Ovary (tissue), 9 donors: ENCODE data around the gene NPAS3. TPM values are rescaled to one million over a fixed set of nuclear protein-coding genes. Genes with fewer than 3 reads are reported as not detected.

Experiments
- DNase-seq, 5 donors: peaks; one replicate each; pipeline ENCODE4 v3.0.0-alpha.2; 2019 to 2020
- H3K27ac ChIP-seq, 2 donors: fragments of 200-600 bp; one replicate each; pipeline versions ENCODE4 v1.5.1 to v1.8.0; 2019 to 2022
- H3K27me3 ChIP-seq: fragments of 200-600 bp; one replicate; pipeline ENCODE4 v1.8.0; 2022
- H3K36me3 ChIP-seq: fragments of 200-600 bp; sonication (generic); one replicate; pipeline ENCODE4 v1.5.1; 2019
- H3K4me1 ChIP-seq: one replicate; pipeline ENCODE4 v1.8.1; 2013; ENCODE audit warnings: mild to moderate bottlenecking, moderate library complexity; ENCODE audit not compliant: insufficient read depth
- H3K4me3 ChIP-seq: fragments of 200-600 bp; sonication (generic); one replicate; pipeline ENCODE4 v1.5.1; 2017
- H3K9me3 ChIP-seq, 2 donors: fragments of 200-600 bp in 1 of 2; sonication (generic) in 1 of 2; one replicate each; pipeline versions ENCODE4 v1.5.1 to v1.8.1; 2013 to 2019; ENCODE audit warnings: mild to moderate bottlenecking in 1 of 2, moderate library complexity in 1 of 2
- EP300 ChIP-seq: sonication (generic); formaldehyde crosslinking; IDR thresholded peaks from one replicate; pipeline ENCODE4 v1.6.1; 2017; ENCODE audit warnings: antibody characterized with exemption
- POLR2A ChIP-seq: fragments of 450-650 bp; IDR thresholded peaks from one replicate; pipeline ENCODE4 v1.6.1; 2017; ENCODE audit warnings: antibody characterized with exemption, mild to moderate bottlenecking, moderate library complexity
- WGBS, 3 donors: extraction: QIAGEN DNeasy Blood & Tissue Kit in 1 of 3; methylation state at CpG; one replicate each; pipeline versions ENCODE4 v1.1.5 to v1.1.7; 2013 to 2017; 5-methylcytosine and 5-hydroxymethylcytosine counted together
- intact Hi-C, 4 donors: fragments of 100-400 bp; cut with DNase I; formaldehyde crosslinking; loops; one replicate each; pipeline versions ENCODE4 v1.11.0 to v1.15.1; 2022 to 2023
- polyA plus RNA-seq, 2 donors: library from polyadenylated mRNA; stranded (reverse); fragments of 200-250 nt in 1 of 2; fragments of 350-450 nt in 1 of 2; fragmentation: Illumina TruSeq in 1 of 2; extraction: RNeasy Lipid Tissue Mini Kit (QIAGEN cat#74804) in 1 of 2; gene quantifications; one replicate each; pipeline ENCODE4 v1.2.3, GENCODE V29; 2013 to 2014
- total RNA-seq, 7 donors: library from RNA; depleted of rRNA in 2 of 7; stranded (reverse); fragments of >200 nt in 2 of 7; fragmentation: NEBNext Ultra II Directional in 3 of 7; extraction: Animal tissue kit (Norgen Biotek cat#: 25700) in 3 of 7; gene quantifications; one replicate each; pipeline versions ENCODE4 v1.1.0 to v1.2.4, GENCODE V29; 2016 to 2023
- TF ChIP-seq, protein P1 (sequence below), 3 donors: fragments of 450-650 bp in 2 of 3; fragments of 200-600 bp in 1 of 3; IDR thresholded peaks; one replicate each; pipeline versions ENCODE4 v1.5.1 to v1.8.0; 2016 to 2022; ENCODE audit warnings: antibody characterized with exemption in 3 of 3, mild to moderate bottlenecking in 1 of 3
- donor health status: DM: no; HTN: no; CAD: no; lungs with moderate emphysema.
- donor health status: DM: no; HTN: no; CAD: no.
- donor health status: Bipolar disorder and iron deficiency.
- donor health status: DM: yes; HTN: yes; CAD: no.
- donor health status: DM: no; HTN: no; CAD: no.
- donor health status: DM: yes; HTN: yes; CAD: no.

Gene NPAS3
- total and polyA plus RNA-seq, 9 donors: 1.9 to 15.4 (median 11.4) TPM

DNA sequence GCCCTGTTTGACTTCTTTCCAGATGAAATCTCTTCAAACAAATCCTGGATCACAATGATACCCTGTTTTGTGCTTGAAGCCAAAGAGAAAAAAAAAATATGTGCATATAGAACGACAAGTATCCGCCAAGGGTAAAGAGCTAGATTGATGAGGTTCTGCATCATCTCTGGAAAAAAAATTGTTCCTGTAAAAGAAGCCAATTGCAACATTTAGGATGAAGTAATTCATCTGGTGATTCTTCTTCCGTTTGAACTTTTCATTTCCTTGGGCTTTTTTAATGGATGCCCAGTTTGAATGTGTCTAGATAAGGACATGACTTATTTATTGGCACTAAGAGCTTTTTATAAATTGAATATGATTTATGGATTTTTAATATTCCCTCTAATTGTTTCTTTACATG is 38.1 kb upstream of the NPAS3 start:
- peaks cover 2% of the 10 kb centered on the region for H3K4me1 ChIP-seq
- no peak overlapping the region for H3K4me3 ChIP-seq
- H3K27me3 ChIP-seq: no peaks in the 10 kb centered on the region
- no peak overlapping the region for H3K27ac ChIP-seq
- H3K9me3 ChIP-seq: no peaks in the 10 kb centered on the region
- 63 to 76% (median 75%) methylated on average over 3 of the region's 3 CpGs for WGBS, 3 donors
- intact Hi-C loops: no loop called here
- no peak for DNase-seq
- H3K36me3 ChIP-seq: no peaks in the 10 kb centered on the region
- TF ChIP-seq POLR2A (no peak), EP300 (no peak)
- TF ChIP-seq, protein P1, sequence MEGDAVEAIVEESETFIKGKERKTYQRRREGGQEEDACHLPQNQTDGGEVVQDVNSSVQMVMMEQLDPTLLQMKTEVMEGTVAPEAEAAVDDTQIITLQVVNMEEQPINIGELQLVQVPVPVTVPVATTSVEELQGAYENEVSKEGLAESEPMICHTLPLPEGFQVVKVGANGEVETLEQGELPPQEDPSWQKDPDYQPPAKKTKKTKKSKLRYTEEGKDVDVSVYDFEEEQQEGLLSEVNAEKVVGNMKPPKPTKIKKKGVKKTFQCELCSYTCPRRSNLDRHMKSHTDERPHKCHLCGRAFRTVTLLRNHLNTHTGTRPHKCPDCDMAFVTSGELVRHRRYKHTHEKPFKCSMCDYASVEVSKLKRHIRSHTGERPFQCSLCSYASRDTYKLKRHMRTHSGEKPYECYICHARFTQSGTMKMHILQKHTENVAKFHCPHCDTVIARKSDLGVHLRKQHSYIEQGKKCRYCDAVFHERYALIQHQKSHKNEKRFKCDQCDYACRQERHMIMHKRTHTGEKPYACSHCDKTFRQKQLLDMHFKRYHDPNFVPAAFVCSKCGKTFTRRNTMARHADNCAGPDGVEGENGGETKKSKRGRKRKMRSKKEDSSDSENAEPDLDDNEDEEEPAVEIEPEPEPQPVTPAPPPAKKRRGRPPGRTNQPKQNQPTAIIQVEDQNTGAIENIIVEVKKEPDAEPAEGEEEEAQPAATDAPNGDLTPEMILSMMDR (IDR thresholded peaks at IDR 0.05): no peak

DNA sequence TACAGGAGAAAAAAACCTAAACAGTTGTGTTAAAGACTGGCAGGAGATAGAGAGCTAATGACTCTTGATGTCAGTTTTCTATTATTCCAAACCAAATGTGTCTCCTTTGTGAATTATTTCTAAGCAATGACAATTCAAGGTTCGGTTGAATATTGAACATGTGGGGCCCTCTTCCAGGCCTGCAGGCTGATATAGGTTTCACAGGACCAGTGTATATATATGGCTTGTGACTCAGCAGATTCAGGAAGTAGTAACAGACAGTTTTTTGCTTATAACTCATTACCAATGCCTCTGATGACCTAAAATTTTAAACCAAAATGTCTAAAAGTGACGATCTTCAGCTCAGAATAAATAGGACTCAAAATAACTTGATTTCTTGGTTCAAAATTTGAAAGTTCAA is 33.7 kb upstream of the NPAS3 start:
- Histone ChIP-seq H3K9me3 (no peaks in the 10 kb centered on the region), H3K4me1 (no peaks in the 10 kb centered on the region), H3K36me3 (no peaks in the 10 kb centered on the region), H3K27ac (no peak overlapping the region), H3K4me3 (no peak overlapping the region), H3K27me3 (no peaks in the 10 kb centered on the region)
- intact Hi-C loops: no loop called here
- 86 to 89% (median 89%) methylated on average over 2 of the region's 2 CpGs for WGBS, 3 donors
- TF ChIP-seq POLR2A (no peak), EP300 (no peak)
- TF ChIP-seq, protein P1 (IDR thresholded peaks at IDR 0.05): no peak
- DNase-seq: no peak

DNA sequence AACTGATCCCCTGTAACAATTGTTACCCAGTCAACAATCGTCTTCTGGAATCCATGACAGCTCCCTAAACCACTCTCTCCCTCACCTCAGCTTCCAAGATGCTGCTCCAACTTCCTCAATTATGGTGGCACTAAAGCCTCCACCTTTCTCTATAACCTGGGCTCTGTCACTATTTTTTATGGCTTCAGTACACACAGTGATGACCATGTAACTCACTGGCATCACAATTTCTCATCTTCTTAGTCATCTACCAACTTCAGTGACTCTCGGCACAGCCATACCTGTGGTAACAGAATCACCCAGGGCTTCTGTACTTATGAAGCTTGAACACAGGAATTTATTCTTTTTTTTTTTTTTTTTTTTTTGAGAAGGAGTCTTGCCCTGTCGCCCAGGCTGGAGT is 32.0 kb upstream of the NPAS3 start:
- 89 to 92% (median 90%) methylated on average over 3 of the region's 3 CpGs for WGBS, 3 donors
- no peak overlapping the region for H3K4me3 ChIP-seq
- no peaks in the 10 kb centered on the region for H3K4me1 ChIP-seq
- no peaks in the 10 kb centered on the region for H3K36me3 ChIP-seq
- no peak overlapping the region for H3K27ac ChIP-seq
- no peak for DNase-seq
- no peaks in the 10 kb centered on the region for H3K9me3 ChIP-seq
- TF ChIP-seq, protein P1 (IDR thresholded peaks at IDR 0.05): no peak
- TF ChIP-seq EP300: no peak
- TF ChIP-seq POLR2A: no peak
- no peaks in the 10 kb centered on the region for H3K27me3 ChIP-seq
- intact Hi-C loops: no loop called here

DNA sequence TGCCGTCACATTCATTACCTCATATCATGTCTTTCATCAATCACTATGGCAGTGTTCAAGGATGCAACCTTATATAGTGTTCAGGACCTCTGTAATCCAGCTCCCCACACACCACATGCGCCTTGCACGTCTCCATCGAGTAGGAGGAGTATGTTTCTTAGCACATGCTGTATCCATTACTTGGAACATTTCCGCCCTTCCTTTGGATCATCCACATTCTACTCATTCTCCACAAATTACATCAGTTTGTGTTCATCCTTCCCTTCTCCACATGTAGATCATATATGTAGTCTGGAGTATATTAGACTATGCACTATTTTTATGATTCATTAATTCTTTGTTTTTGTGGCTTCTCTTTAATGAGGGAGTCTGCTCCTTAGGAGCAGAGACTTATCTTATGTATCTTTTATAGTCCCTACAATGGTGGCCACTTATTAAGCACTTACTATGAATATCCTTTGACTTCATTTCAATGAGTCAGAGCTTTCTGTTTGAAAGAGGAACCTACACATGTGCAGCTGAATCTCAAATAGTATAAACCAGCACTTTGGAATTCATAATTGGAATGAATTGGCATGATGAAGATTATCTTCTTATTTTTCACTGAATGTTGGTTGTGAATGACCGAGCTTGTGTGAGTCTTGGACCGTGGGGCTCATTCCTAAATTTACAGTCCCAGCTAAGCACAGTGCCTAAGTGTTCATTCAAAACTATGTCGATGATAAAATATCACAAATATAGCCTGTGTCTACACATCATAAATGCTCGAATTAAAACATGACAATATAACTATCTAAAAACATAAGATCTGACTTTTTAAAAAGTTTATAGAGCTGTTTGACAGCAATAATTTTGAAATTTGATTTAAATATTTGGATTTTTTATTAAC is 30.2 kb upstream of the NPAS3 start:
- no peaks in the 10 kb centered on the region for H3K9me3 ChIP-seq
- no peaks in the 10 kb centered on the region for H3K4me1 ChIP-seq
- WGBS, 3 donors: 81 to 85% (median 85%) methylated on average over 9 of the region's 9 CpGs
- H3K36me3 ChIP-seq: no peaks in the 10 kb centered on the region
- no peak overlapping the region for H3K27ac ChIP-seq
- no peak for DNase-seq
- H3K4me3 ChIP-seq: no peak overlapping the region
- intact Hi-C loops: no loop called here
- no peaks in the 10 kb centered on the region for H3K27me3 ChIP-seq
- TF ChIP-seq, protein P1 (IDR thresholded peaks at IDR 0.05): no peak
- TF ChIP-seq EP300: no peak
- TF ChIP-seq POLR2A: no peak
